HCT116 (cell line): ENCODE results near the gene CAPG. TPM values are rescaled to one million over a fixed set of nuclear protein-coding genes. Genes with fewer than 3 reads are reported as not detected.
A peak's percentile ranks its signal among the peaks of the same experiment; 100 is the strongest.

Experiments
- ATAC-seq: fragments of 200-7000 bp; cut with Tn5 transposase; 2 replicates; pipeline ENCODE4 v1.9.1; 2020; ENCODE audit warnings: mild to moderate bottlenecking, moderate library complexity
- BruUV-seq: library from RNA; stranded (reverse); fragments of 400-500 nt; replicated peaks from 2 replicates; lab custom pipeline; 2021; lab: Mats Ljungman, UMichigan
- CTCF ChIA-PET: fragments of 300-600 bp; sonication (Branson Sonifier 250); formaldehyde crosslinking; loops from one replicate; lab custom pipeline; 2021; ENCODE audit warnings: antibody characterized with exemption; lab: Charles Lee
- POLR2A ChIA-PET: fragments of 300-600, 350-600 bp; sonication (Branson Sonifier 250); formaldehyde crosslinking; loops from one replicate; lab custom pipeline; 2021; ENCODE audit warnings: antibody characterized with exemption; lab: Charles Lee
- RAD21 ChIA-PET, 2 experiments: fragments of 300-600 bp; sonication (Branson Sonifier 250); formaldehyde crosslinking; loops; one replicate each; lab custom pipeline; 2023; ENCODE audit warnings: low total read pairs in 2 of 2; ENCODE audit not compliant: uncharacterized antibody in 2 of 2, unreplicated experiment in 2 of 2, low non-redundant PET in 1 of 2; lab: Charles Lee
- DNase-seq: peaks from one replicate; pipeline ENCODE4 v3.0.0-alpha.2; 2010; ENCODE audit warnings: low read depth, low spot score
- H2AFZ ChIP-seq: fragments of 200-600 bp; shearing (Covaris generic), sonication (generic); 2 replicates; pipeline ENCODE4 v1.6.1; 2017; ENCODE audit warnings: low read depth, mixed run types, mixed read lengths, antibody characterized with exemption, low read length; ENCODE audit not compliant: poor library complexity, severe bottlenecking
- H3K27ac ChIP-seq: 2 replicates; pipeline ENCODE4 v1.5.1; 2012; ENCODE audit warnings: low read depth, low read length
- H3K27me3 ChIP-seq: fragments of 200-600 bp; sonication (generic); 2 replicates; pipeline ENCODE4 v1.6.1; 2016; ENCODE audit warnings: mixed run types, low read length, mixed read lengths; ENCODE audit not compliant: insufficient read depth
- H3K36me3 ChIP-seq, 2 experiments: fragments of 200-500 bp in 1 of 2; fragments of 200-600 bp in 1 of 2; sonication (Bioruptor generic) in 1 of 2; sonication (generic) in 1 of 2; 2 replicates each; pipeline versions ENCODE4 v1.5.1 to v1.6.1; 2014 to 2016; ENCODE audit warnings: low read length in 2 of 2, inconsistent platforms in 1 of 2, mixed read lengths in 1 of 2, mixed run types in 1 of 2; ENCODE audit not compliant: insufficient read depth in 2 of 2, control insufficient read depth in 1 of 2
- H3K4me1 ChIP-seq, 2 experiments: fragments of 200-600 bp in 1 of 2; sonication (generic) in 1 of 2; 2 replicates each; pipeline versions ENCODE4 v1.5.1 to v1.6.1; 2012 to 2017; ENCODE audit warnings: low read length in 2 of 2, inconsistent platforms in 1 of 2, mild to moderate bottlenecking in 1 of 2, mixed read lengths in 1 of 2, mixed run types in 1 of 2, moderate library complexity in 1 of 2; ENCODE audit not compliant: insufficient read depth in 2 of 2, control insufficient read depth in 1 of 2
- H3K4me2 ChIP-seq: fragments of 200-600 bp; sonication (generic); 2 replicates; pipeline ENCODE4 v1.6.1; 2017; ENCODE audit warnings: mixed run types, low read length, mixed read lengths
- H3K4me3 ChIP-seq, 2 experiments: fragments of 200-600 bp in 1 of 2; sonication (generic) in 1 of 2; replicated peaks in 1 of 2; 2 replicates each; pipeline ENCODE4 v1.5.1; 2011 to 2016; ENCODE audit warnings: low read length in 2 of 2, control low read depth in 1 of 2, low read depth in 1 of 2, mild to moderate bottlenecking in 1 of 2, mixed read lengths in 1 of 2, mixed run types in 1 of 2
- H3K79me2 ChIP-seq: fragments of 200-600 bp; sonication (generic); 2 replicates; pipeline ENCODE4 v1.6.1; 2017; ENCODE audit warnings: mild to moderate bottlenecking, mixed run types, low read length, moderate library complexity, mixed read lengths; ENCODE audit not compliant: insufficient read depth
- H3K9ac ChIP-seq: fragments of 200-600 bp; sonication (generic); 2 replicates; pipeline ENCODE4 v1.6.1; 2016; ENCODE audit warnings: low read length, mixed read lengths
- H3K9me2 ChIP-seq: fragments of 200-600 bp; sonication (generic), shearing (Covaris generic); 2 replicates; pipeline ENCODE4 v1.6.1; 2017; ENCODE audit warnings: mixed run types, mild to moderate bottlenecking, moderate library complexity; ENCODE audit not compliant: insufficient read depth
- H3K9me3 ChIP-seq, 2 experiments: fragments of 200-500 bp in 1 of 2; fragments of 200-600 bp in 1 of 2; sonication (Bioruptor generic) in 1 of 2; sonication (generic) in 1 of 2; 2 replicates each; pipeline ENCODE4 v1.6.1; 2014 to 2017; ENCODE audit warnings: low read length in 2 of 2, mixed read lengths in 2 of 2, inconsistent platforms in 1 of 2, low read depth in 1 of 2, mild to moderate bottlenecking in 1 of 2, mixed run types in 1 of 2, moderate library complexity in 1 of 2; ENCODE audit not compliant: control insufficient read depth in 1 of 2, insufficient read depth in 1 of 2
- H4K20me1 ChIP-seq: fragments of 200-600 bp; sonication (generic), shearing (Covaris generic); 2 replicates; pipeline ENCODE4 v1.6.1; 2017; ENCODE audit warnings: mixed run types, mild to moderate bottlenecking, moderate library complexity; ENCODE audit not compliant: insufficient read depth
- EZH2 ChIP-seq: fragments of 200-600 bp; sonication (generic); IDR thresholded peaks from 2 replicates; pipeline ENCODE4 v1.6.1; 2017; ENCODE audit warnings: antibody characterized with exemption, mixed run types
- POLR2A ChIP-seq: IDR thresholded peaks from 2 replicates; pipeline ENCODE4 v1.7.0; 2011; ENCODE audit warnings: borderline replicate concordance; ENCODE audit not compliant: insufficient read depth, insufficient read length; ENCODE audit errors: extremely low read depth
- POLR2AphosphoS5 ChIP-seq: IDR thresholded peaks from 2 replicates; pipeline ENCODE4 v1.6.1; 2011; ENCODE audit warnings: mild to moderate bottlenecking, low read depth, low read length, moderate library complexity
- RAD21 ChIP-seq: IDR thresholded peaks from 2 replicates; pipeline ENCODE4 v1.6.1; 2012; ENCODE audit warnings: low read depth, mild to moderate bottlenecking
- REST ChIP-seq: IDR thresholded peaks from 2 replicates; pipeline ENCODE4 v1.6.1; 2012; ENCODE audit warnings: low read depth
- YY1 ChIP-seq: IDR thresholded peaks from 2 replicates; pipeline ENCODE4 v1.6.1; 2011; ENCODE audit warnings: low read length, low read depth, moderate library complexity, mild to moderate bottlenecking; ENCODE audit not compliant: insufficient replicate concordance; ENCODE audit errors: extremely low read depth
- ZFX ChIP-seq: fragments of 450-650 bp; IDR thresholded peaks from 2 replicates; pipeline ENCODE4 v1.6.1; 2017
- intact Hi-C: fragments of 100-400 bp; cut with micrococcal nuclease; formaldehyde crosslinking; loops from 2 replicates; pipeline ENCODE4 v1.10.0; 2022
- total RNA-seq: library from RNA; stranded (reverse); gene quantifications from one replicate; pipeline ENCODE4 v1.2.1, GENCODE V29; 2021; ENCODE audit not compliant: unreplicated experiment

CAPG gene
- total RNA-seq, 1 experiment from 2014 or later, result 223 TPM

- H3K27ac ChIP-seq, result peak overlapping the region; percentile 88
- DNase-seq (no peak), ATAC-seq (no peak)
- no peaks in the 10 kb centered on the region for H3K9me2 ChIP-seq
- H3K4me2 ChIP-seq, result peak overlapping the region; percentile 95
- CTCF ChIA-PET, result interaction anchor here (0.6 to 4.8 kb wide), 6 partner anchors 19 to 310 kb away, joined by 3 to 118 read pairs (median 6); partner anchors contain the start of gene MAT2A
- RAD21 ChIA-PET, result interaction anchor here (2.9 to 4.0 kb wide), 2 partner anchors 133 kb away, joined by 25 read pairs; no protein-coding TSS in a partner anchor
- H3K79me2 ChIP-seq, result no peaks in the 10 kb centered on the region
- peak overlapping the region; percentile 71 for H3K9ac ChIP-seq
- H3K27me3 ChIP-seq, result no peaks in the 10 kb centered on the region
- POLR2A ChIA-PET, result interaction anchor here (0.8 to 15.9 kb wide), 8 partner anchors 36 to 193 kb away, joined by 3 to 236 read pairs (median 4); partner anchors contain the start of genes C2orf68, ELMOD3, GGCX and MAT2A
- peak overlapping the region; percentile 72 to 73 for H3K4me3 ChIP-seq
- no peaks in the 10 kb centered on the region for H3K36me3 ChIP-seq
- no peak for TF ChIP-seq EZH2
- no peaks in the 10 kb centered on the region for H4K20me1 ChIP-seq
- TSS peak; percentile 82 for BruUV-seq
- no peak overlapping the region for H2AFZ ChIP-seq
- H3K4me1 ChIP-seq, result peaks cover 42 to 56% of the 10 kb centered on the region in 2 experiments
- no peaks in the 10 kb centered on the region for H3K9me3 ChIP-seq
- intact Hi-C loops, result no loop called here
Observed at GRCh38 chr2:85419009-85419675, 9.0 kb upstream of the CAPG start.

- CTCF ChIA-PET, result interaction anchor here (4.8 kb wide), 1 partner anchor 132 kb away, joined by 118 read pairs; no protein-coding TSS in a partner anchor
- peak within 1 kb of the TSS; percentile 71 for H3K9ac ChIP-seq
- H3K4me3 ChIP-seq, result peak within 1 kb of the TSS; percentile 72 to 73
- BruUV-seq, result no TSS peak
- peak within 1 kb of the TSS; percentile 67 for H2AFZ ChIP-seq
- H3K4me1 ChIP-seq, result peaks cover 44 to 59% of the 10 kb centered on the region in 2 experiments
- peak; percentile 52 for DNase-seq
- no peaks in the 10 kb centered on the region for H3K9me2 ChIP-seq
- H3K36me3 ChIP-seq, result no peaks in the 10 kb centered on the region
- POLR2A ChIA-PET, result interaction anchor here (1.0 to 15.9 kb wide), 5 partner anchors 64 to 193 kb away, joined by 3 to 236 read pairs (median 5); partner anchors contain the start of genes C2orf68, ELMOD3, GGCX and MAT2A
- ATAC-seq, result peak; percentile 74
- H3K27ac ChIP-seq, result peak within 1 kb of the TSS; percentile 88
- no peaks in the 10 kb centered on the region for H4K20me1 ChIP-seq
- H3K9me3 ChIP-seq, result no peaks in the 10 kb centered on the region
- H3K79me2 ChIP-seq, result no peaks in the 10 kb centered on the region; the same call in 1 of the 2 replicates
- intact Hi-C loops, result no loop called here
- TF ChIP-seq RAD21 (no peak), ZFX (peak; percentile 96), POLR2A (peak; percentile 28), YY1 (peak; percentile 50), REST (no peak), POLR2AphosphoS5 (peak; percentile 56)
- peak within 1 kb of the TSS; percentile 95 for H3K4me2 ChIP-seq
- RAD21 ChIA-PET, result interaction anchor here in 1 of 2 experiments (4.0 kb wide), 1 partner anchor 134 kb away, joined by 25 read pairs; no protein-coding TSS in a partner anchor
- no peaks in the 10 kb centered on the region for H3K27me3 ChIP-seq
Observed at GRCh38 chr2:85418132-85419008, 8.2 kb upstream of the CAPG start, which contains the start of gene SH2D6. TSS of gene SH2D6 (plus strand) at chr2:85418714. CDS start at chr2:85429466, 10,752 bp downstream.
